Ectodermal cell (in vitro differentiated cells): Measurements from ENCODE around the gene BABAM2.

ENCODE experiments used
- H3K27ac ChIP-seq: 2 replicates; pipeline ENCODE4 v1.7.0; 2013; ENCODE audit warnings: mild to moderate bottlenecking, low read depth, low read length; ENCODE audit not compliant: insufficient read depth, poor library complexity, severe bottlenecking
- H3K27me3 ChIP-seq: 2 replicates; pipeline ENCODE4 v1.7.0; 2013; ENCODE audit warnings: mild to moderate bottlenecking, low read length; ENCODE audit not compliant: insufficient read depth, control insufficient read depth, poor library complexity, severe bottlenecking
- H3K36me3 ChIP-seq: one replicate; pipeline ENCODE4 v1.7.0; 2013; ENCODE audit warnings: low read length; ENCODE audit not compliant: control insufficient read depth, insufficient read depth
- H3K4me1 ChIP-seq: one replicate; pipeline ENCODE4 v1.7.0; 2013; ENCODE audit warnings: low read length; ENCODE audit not compliant: control insufficient read depth, insufficient read depth
- H3K4me3 ChIP-seq: 2 replicates; pipeline ENCODE4 v1.7.0; 2013; ENCODE audit warnings: low read depth, low read length, control low read depth; ENCODE audit not compliant: insufficient read depth
- H3K9me3 ChIP-seq: 2 replicates; pipeline ENCODE4 v1.7.0; 2013; ENCODE audit warnings: mild to moderate bottlenecking, low read length, moderate library complexity; ENCODE audit not compliant: control insufficient read depth
- WGBS, 2 experiments: methylation state at CpG; one replicate each; pipeline ENCODE4 v1.1.7; 2013; ENCODE audit warnings: missing lambda C conversion rate in 2 of 2; 5-methylcytosine and 5-hydroxymethylcytosine counted together

BABAM2 gene

GRCh38 chr2:28034696-28035095, 144.2 kb downstream of the BABAM2 start:
- no peak overlapping the region for H3K4me3 ChIP-seq
- no peaks in the 10 kb centered on the region for H3K27me3 ChIP-seq
- H3K4me1 ChIP-seq = no peaks in the 10 kb centered on the region
- 93 to 96% methylated on average over 6 of the region's 6 CpGs for WGBS, 2 experiments
- H3K27ac ChIP-seq = no peak overlapping the region
- no peaks in the 10 kb centered on the region for H3K36me3 ChIP-seq
- no peaks in the 10 kb centered on the region for H3K9me3 ChIP-seq

- Histone ChIP-seq H3K27ac (no peak overlapping the region), H3K4me3 (no peak overlapping the region), H3K4me1 (no peaks in the 10 kb centered on the region), H3K9me3 (no peaks in the 10 kb centered on the region), H3K36me3 (no peaks in the 10 kb centered on the region), H3K27me3 (no peaks in the 10 kb centered on the region)
- WGBS, 2 experiments = 93 to 95% methylated on average over 3 of the region's 3 CpGs
Observed at GRCh38 chr2:28035163-28035690, 144.7 kb downstream of the BABAM2 start.

GRCh38 chr2:28035816-28036215, 145.3 kb downstream of the BABAM2 start:
- Histone ChIP-seq H3K4me3 (no peak overlapping the region), H3K9me3 (no peaks in the 10 kb centered on the region), H3K27ac (peak overlapping the region; percentile 27), H3K36me3 (no peaks in the 10 kb centered on the region), H3K27me3 (no peaks in the 10 kb centered on the region), H3K4me1 (no peaks in the 10 kb centered on the region)
- 95 to 99% methylated on average over 4 of the region's 4 CpGs for WGBS, 2 experiments

GRCh38 chr2:28036307-28036706, 145.8 kb downstream of the BABAM2 start:
- no peak overlapping the region for H3K4me3 ChIP-seq
- no peaks in the 10 kb centered on the region for H3K27me3 ChIP-seq
- WGBS, 2 experiments = no CpG with 5 or more reads among the region's 1 CpG
- no peaks in the 10 kb centered on the region for H3K4me1 ChIP-seq
- no peaks in the 10 kb centered on the region for H3K9me3 ChIP-seq
- H3K27ac ChIP-seq = peak overlapping the region; percentile 27
- H3K36me3 ChIP-seq = no peaks in the 10 kb centered on the region

- Histone ChIP-seq H3K27ac (no peak overlapping the region), H3K9me3 (no peaks in the 10 kb centered on the region), H3K36me3 (no peaks in the 10 kb centered on the region), H3K4me1 (no peaks in the 10 kb centered on the region), H3K4me3 (no peak overlapping the region), H3K27me3 (no peaks in the 10 kb centered on the region)
- 88 to 94% methylated on average over 1 of the region's 1 CpG for WGBS, 2 experiments
Observed at GRCh38 chr2:28038722-28039121, 148.2 kb downstream of the BABAM2 start.

GRCh38 chr2:28045676-28046351, 155.3 kb downstream of the BABAM2 start:
- Histone ChIP-seq H3K27ac (no peak overlapping the region), H3K9me3 (no peaks in the 10 kb centered on the region), H3K4me3 (no peak overlapping the region), H3K27me3 (no peaks in the 10 kb centered on the region), H3K4me1 (no peaks in the 10 kb centered on the region), H3K36me3 (no peaks in the 10 kb centered on the region)
- 94 to 97% methylated on average over 5 of the region's 8 CpGs for WGBS, 2 experiments

- 84 to 96% methylated on average over 2 of the region's 2 CpGs for WGBS, 2 experiments
- Histone ChIP-seq H3K27me3 (no peaks in the 10 kb centered on the region), H3K36me3 (no peaks in the 10 kb centered on the region), H3K4me1 (no peaks in the 10 kb centered on the region), H3K9me3 (no peaks in the 10 kb centered on the region), H3K27ac (no peak overlapping the region), H3K4me3 (no peak overlapping the region)
Observed at GRCh38 chr2:28046921-28047320, 156.4 kb downstream of the BABAM2 start.

GRCh38 chr2:28047681-28048080, 157.2 kb downstream of the BABAM2 start:
- H3K36me3 ChIP-seq = no peaks in the 10 kb centered on the region
- H3K4me1 ChIP-seq = no peaks in the 10 kb centered on the region
- H3K4me3 ChIP-seq = no peak overlapping the region
- no peaks in the 10 kb centered on the region for H3K9me3 ChIP-seq
- H3K27ac ChIP-seq = no peak overlapping the region
- H3K27me3 ChIP-seq = no peaks in the 10 kb centered on the region

- no peak overlapping the region for H3K27ac ChIP-seq
- no peak overlapping the region for H3K4me3 ChIP-seq
- H3K4me1 ChIP-seq = no peaks in the 10 kb centered on the region
- WGBS, 2 experiments = 97 to 100% methylated on average over 3 of the region's 3 CpGs
- no peaks in the 10 kb centered on the region for H3K36me3 ChIP-seq
- H3K27me3 ChIP-seq = no peaks in the 10 kb centered on the region
- H3K9me3 ChIP-seq = no peaks in the 10 kb centered on the region
Observed at GRCh38 chr2:28048341-28048740, 157.8 kb downstream of the BABAM2 start.

- H3K27me3 ChIP-seq = no peaks in the 10 kb centered on the region
Observed at GRCh38 chr2:28049416-28049815, 158.9 kb downstream of the BABAM2 start.

More at GRCh38 chr2:28049416-28049815, 158.9 kb downstream of the BABAM2 start:
- Histone ChIP-seq H3K36me3 (no peaks in the 10 kb centered on the region), H3K4me3 (no peak overlapping the region), H3K9me3 (no peaks in the 10 kb centered on the region), H3K27ac (no peak overlapping the region), H3K4me1 (no peaks in the 10 kb centered on the region)
- WGBS, 2 experiments = 81 to 98% methylated on average over 1 of the region's 1 CpG
